ENCODE measurements around the gene CASTOR2.
"Not testable (repeated sequence)": the region's sequence is repeated elsewhere in the genome, so short reads cannot be mapped to it uniquely, and the experiment has no call there.

DNA sequence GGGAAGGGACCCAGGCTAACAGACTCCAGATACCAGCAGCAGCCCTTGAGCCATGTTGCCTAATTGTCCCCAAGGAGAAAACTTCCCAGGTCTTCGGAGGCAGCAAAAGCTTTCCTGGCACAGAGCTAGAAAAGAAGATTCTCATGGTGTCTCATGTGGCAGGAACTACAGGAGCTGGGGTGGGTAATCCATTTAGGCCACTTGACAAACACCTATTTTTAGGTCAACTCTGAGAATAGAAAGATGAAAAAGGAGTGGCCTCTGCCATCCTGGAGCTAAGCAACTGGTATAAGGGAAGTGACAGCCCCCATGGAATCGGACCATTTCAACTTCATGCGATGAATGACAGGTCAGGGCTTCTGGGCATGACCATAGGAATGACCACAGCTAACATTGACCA lies 16.8 kb upstream of the CASTOR2 start:
- not testable (repeated sequence) for TF ChIP-seq CTCF, POLR2A (IDR thresholded peaks at IDR 0.05)

Data from adrenal gland (tissue), 5 donors.